C4-2B (cell line): ENCODE results near the gene TIMM8A.

Source experiments
- CTCF ChIP-seq: fragments of 450-650 bp; conservative IDR thresholded peaks from 2 replicates; pipeline ENCODE4 v1.5.1; 2017; ENCODE audit warnings: mild to moderate bottlenecking
- ZFX ChIP-seq: fragments of 450-650 bp; IDR thresholded peaks from 2 replicates; pipeline ENCODE4 v1.6.1; 2017

- TF ChIP-seq CTCF (no peak), ZFX (no peak)
These were observed 16.8 kb upstream of the TIMM8A start for GRCh38 chrX:101365301-101365795.
